Large intestine (tissue), 1 donor: Measurements from ENCODE around the gene REEP2. TPM values are rescaled to one million over a fixed set of nuclear protein-coding genes. Genes with fewer than 3 reads are reported as not detected.

Source experiments
- polyA plus RNA-seq: library from polyadenylated mRNA; unstranded; fragments of 120-200 nt; gene quantifications from one replicate; pipeline ENCODE4 v1.2.1, GENCODE V29; 2013

Gene REEP2
- polyA plus RNA-seq, 1 donor = 38.6 TPM

Other genes starting within 250 kb of the REEP2 start
- 35.7 TPM for gene CDC23, start 225.7 kb upstream of the REEP2 start, polyA plus RNA-seq
- gene GFRA3, start 164.4 kb upstream of the REEP2 start, polyA plus RNA-seq = 6.9 TPM
- gene CDC25C, start 107.3 kb upstream of the REEP2 start, polyA plus RNA-seq = 4.5 TPM
- gene FAM53C, start 100.8 kb upstream of the REEP2 start, polyA plus RNA-seq = 30.6 TPM
- gene KDM3B, start 86.4 kb upstream of the REEP2 start, polyA plus RNA-seq = 61.1 TPM
- gene EGR1, start 26.4 kb downstream of the REEP2 start, polyA plus RNA-seq = 371 TPM
- 62.9 TPM for gene ETF1, start 104.2 kb downstream of the REEP2 start, polyA plus RNA-seq
- 190 TPM for gene HSPA9, start 136.3 kb downstream of the REEP2 start, polyA plus RNA-seq